PC-3 (cell line): ENCODE results near the gene PRPSAP2. TPM values are rescaled to one million over a fixed set of nuclear protein-coding genes. Genes with fewer than 3 reads are reported as not detected.
A peak's percentile ranks its signal among the peaks of the same experiment; 100 is the strongest.
"Not testable (repeated sequence)": the region's sequence is repeated elsewhere in the genome, so short reads cannot be mapped to it uniquely, and the experiment has no call there.

Source experiments
- ATAC-seq: fragments of 200-7000 bp; cut with Tn5 transposase; 2 replicates; pipeline ENCODE4 v1.9.1; 2020; ENCODE audit warnings: mild to moderate bottlenecking, moderate library complexity
- BruUV-seq: library from RNA; stranded (reverse); fragments of 400-500 nt; replicated peaks from 2 replicates; lab custom pipeline; 2021; lab: Mats Ljungman, UMichigan
- CTCF ChIA-PET: fragments of 300-600 bp; sonication (Branson Sonifier 250); formaldehyde crosslinking; loops from one replicate; lab custom pipeline; 2022; ENCODE audit warnings: antibody characterized with exemption; lab: Charles Lee
- POLR2A ChIA-PET: fragments of 300-600 bp; sonication (Branson Sonifier 250); formaldehyde crosslinking; loops from one replicate; lab custom pipeline; 2022; ENCODE audit warnings: antibody characterized with exemption; ENCODE audit not compliant: unreplicated experiment; lab: Charles Lee
- DNase-seq: peaks from one replicate; pipeline ENCODE4 v3.0.0-alpha.2; 2015
- H2AFZ ChIP-seq: fragments of 300-600 bp; sonication (generic); 2 replicates; pipeline ENCODE4 v1.6.0; 2016; ENCODE audit warnings: antibody characterized with exemption, low read length
- H3F3A ChIP-seq: fragments of 300-600 bp; sonication (generic); one replicate; pipeline ENCODE4 v1.6.0; 2017; ENCODE audit warnings: antibody characterized with exemption, low read length, control low read depth, mild to moderate bottlenecking; ENCODE audit not compliant: unreplicated experiment
- H3K27ac ChIP-seq: fragments of 300-600 bp; sonication (generic); 2 replicates; pipeline ENCODE4 v1.5.1; 2016; ENCODE audit warnings: mild to moderate bottlenecking, low read length
- H3K27me3 ChIP-seq: fragments of 300-600 bp; sonication (generic); 2 replicates; pipeline ENCODE4 v1.6.1; 2016; ENCODE audit warnings: low read length, mixed read lengths
- H3K36me3 ChIP-seq: fragments of 300-600 bp; sonication (generic); 2 replicates; pipeline ENCODE4 v1.6.1; 2016; ENCODE audit warnings: low read depth, mixed run types, low read length, mixed read lengths
- H3K4me1 ChIP-seq: fragments of 300-600 bp; sonication (generic); 2 replicates; pipeline ENCODE4 v1.5.1; 2016; ENCODE audit warnings: low read length; ENCODE audit not compliant: insufficient read depth
- H3K4me2 ChIP-seq: fragments of 300-600 bp; sonication (generic); 2 replicates; pipeline ENCODE4 v1.6.0; 2016; ENCODE audit warnings: low read length
- H3K4me3 ChIP-seq: fragments of 300-600 bp; sonication (generic); 2 replicates; pipeline ENCODE4 v1.5.1; 2016; ENCODE audit warnings: mild to moderate bottlenecking, low read length, mixed read lengths
- H3K79me2 ChIP-seq: fragments of 300-600 bp; sonication (generic); 2 replicates; pipeline ENCODE4 v1.6.1; 2017; ENCODE audit warnings: low read length, mixed read lengths
- H3K9ac ChIP-seq: fragments of 300-600 bp; sonication (generic); 2 replicates; pipeline ENCODE4 v1.6.0; 2016; ENCODE audit warnings: mild to moderate bottlenecking, low read length
- H3K9me2 ChIP-seq: fragments of 300-600 bp; sonication (generic); replicated peaks from 2 replicates; pipeline ENCODE4 v1.6.1; 2016; ENCODE audit warnings: mixed run types, low read length, mixed read lengths
- H3K9me3 ChIP-seq: fragments of 300-600 bp; sonication (generic); 2 replicates; pipeline ENCODE4 v1.6.1; 2016; ENCODE audit warnings: low read length, mixed read lengths
- H4K20me1 ChIP-seq: fragments of 300-600 bp; sonication (generic); 2 replicates; pipeline ENCODE4 v1.6.1; 2016; ENCODE audit warnings: low read length, mixed read lengths
- CTCF ChIP-seq: fragments of 300-600 bp; sonication (generic); conservative IDR thresholded peaks from 2 replicates; pipeline ENCODE4 v1.5.1; 2017; ENCODE audit warnings: antibody characterized with exemption, low read depth, mild to moderate bottlenecking, low read length
- EZH2 ChIP-seq: fragments of 300-600 bp; sonication (generic); IDR thresholded peaks from one replicate; pipeline ENCODE4 v1.6.1; 2017; ENCODE audit warnings: antibody characterized with exemption, mild to moderate bottlenecking, low read length; ENCODE audit not compliant: unreplicated experiment
- EZH2phosphoT487 ChIP-seq: fragments of 300-600 bp; sonication (generic); IDR thresholded peaks from 2 replicates; pipeline ENCODE4 v1.6.1; 2018; ENCODE audit warnings: mild to moderate bottlenecking, antibody characterized with exemption, low read length, borderline replicate concordance
- intact Hi-C: fragments of 100-400 bp; cut with micrococcal nuclease; formaldehyde crosslinking; loops from 2 replicates; pipeline ENCODE4 v1.9.0; 2023
- total RNA-seq: library from RNA; depleted of rRNA; stranded (reverse); fragments of >200 nt; gene quantifications from 2 replicates; pipeline ENCODE4 v1.2.3, GENCODE V29; 2014

Gene PRPSAP2
- total RNA-seq, 1 experiment from 2014 or later = 81.3 TPM

GRCh38 chr17:18859256-18859655, 1.3 kb downstream of the PRPSAP2 start:
- Histone ChIP-seq H3K79me2 (peaks cover 57% of the 10 kb centered on the region), H3K9me2 (no peaks in the 10 kb centered on the region), H3K9me3 (no peaks in the 10 kb centered on the region), H3K9ac (peak overlapping the region; percentile 94; the same call in 1 of the 2 replicates), H3K4me2 (peak overlapping the region; percentile 86), H3K4me1 (peaks cover 28% of the 10 kb centered on the region), H4K20me1 (0 out of 2 replicates have a peak, but pooled peaks cover 9% of the 10 kb centered on the region), H3K36me3 (no peaks in the 10 kb centered on the region), H2AFZ (no peak overlapping the region), H3K27me3 (no peaks in the 10 kb centered on the region), H3K27ac (no peak overlapping the region), H3K4me3 (peak overlapping the region; percentile 99), H3F3A (no peaks in the 10 kb centered on the region)
- no peak for ATAC-seq
- DNase-seq = peak; percentile 28
- TF ChIP-seq CTCF (no peak), EZH2 (no peak), EZH2phosphoT487 (no peak)
- no TSS peak for BruUV-seq
- ChIA-PET CTCF (no interaction called here), POLR2A (no interaction called here)
- intact Hi-C loops = no loop called here

GRCh38 chr17:18860161-18860972, 2.4 kb downstream of the PRPSAP2 start:
- intact Hi-C loops = no loop called here
- Histone ChIP-seq H3K79me2 (peaks cover 67% of the 10 kb centered on the region), H2AFZ (no peak overlapping the region), H3K4me3 (no peak overlapping the region), H3K4me2 (peak overlapping the region; percentile 21; the same call in 1 of the 2 replicates), H3K9me3 (no peaks in the 10 kb centered on the region), H4K20me1 (0 out of 2 replicates have a peak, but pooled peaks cover 14% of the 10 kb centered on the region), H3K9ac (no peak overlapping the region), H3F3A (no peaks in the 10 kb centered on the region), H3K4me1 (peaks cover 26% of the 10 kb centered on the region), H3K27ac (no peak overlapping the region; the same call in 1 of the 2 replicates), H3K36me3 (no peaks in the 10 kb centered on the region), H3K9me2 (no peaks in the 10 kb centered on the region), H3K27me3 (no peaks in the 10 kb centered on the region)
- ATAC-seq = peak; percentile 9; the same call in 1 of the 2 replicates
- TF ChIP-seq EZH2 (no peak), CTCF (no peak), EZH2phosphoT487 (no peak)
- peak; percentile 61 for DNase-seq
- ChIA-PET POLR2A (no interaction called here), CTCF (no interaction called here)
- BruUV-seq = no TSS peak

GRCh38 chr17:18862011-18862410, 4.1 kb downstream of the PRPSAP2 start:
- H3K9me2 ChIP-seq = no peaks in the 10 kb centered on the region
- H3K27me3 ChIP-seq = no peaks in the 10 kb centered on the region
- H3F3A ChIP-seq = no peaks in the 10 kb centered on the region
- H3K27ac ChIP-seq = no peak overlapping the region
- H3K9me3 ChIP-seq = no peaks in the 10 kb centered on the region
- H3K4me1 ChIP-seq = peaks cover 18% of the 10 kb centered on the region
- ATAC-seq = no peak
- H3K9ac ChIP-seq = no peak overlapping the region
- H3K36me3 ChIP-seq = peaks cover 7% of the 10 kb centered on the region; the same call in 1 of the 2 replicates
- CTCF ChIA-PET = no interaction called here
- H4K20me1 ChIP-seq = 0 out of 2 replicates have a peak, but pooled peaks cover 14% of the 10 kb centered on the region
- intact Hi-C loops = no loop called here
- peaks cover 66% of the 10 kb centered on the region for H3K79me2 ChIP-seq
- no peak overlapping the region for H2AFZ ChIP-seq
- no TSS peak for BruUV-seq
- no peak for DNase-seq
- no peak for TF ChIP-seq EZH2
- POLR2A ChIA-PET = no interaction called here
- no peak overlapping the region for H3K4me2 ChIP-seq
- no peak overlapping the region for H3K4me3 ChIP-seq

- CTCF ChIA-PET, H3K27ac ChIP-seq, H3F3A ChIP-seq, BruUV-seq, H3K9me2 ChIP-seq, POLR2A ChIA-PET, H2AFZ ChIP-seq, ATAC-seq, H3K4me3 ChIP-seq, H3K27me3 ChIP-seq, H3K4me1 ChIP-seq, H3K4me2 ChIP-seq, H3K9ac ChIP-seq, H3K9me3 ChIP-seq, intact Hi-C loops, H4K20me1 ChIP-seq, DNase-seq: not testable (repeated sequence)
- Histone ChIP-seq H3K79me2 (peaks cover 47% of the 10 kb centered on the region), H3K36me3 (peaks cover 24% of the 10 kb centered on the region)
Observed at GRCh38 chr17:18864996-18865395, 7.1 kb downstream of the PRPSAP2 start.
